ENCODE results near the gene CCDC63.

DNA sequence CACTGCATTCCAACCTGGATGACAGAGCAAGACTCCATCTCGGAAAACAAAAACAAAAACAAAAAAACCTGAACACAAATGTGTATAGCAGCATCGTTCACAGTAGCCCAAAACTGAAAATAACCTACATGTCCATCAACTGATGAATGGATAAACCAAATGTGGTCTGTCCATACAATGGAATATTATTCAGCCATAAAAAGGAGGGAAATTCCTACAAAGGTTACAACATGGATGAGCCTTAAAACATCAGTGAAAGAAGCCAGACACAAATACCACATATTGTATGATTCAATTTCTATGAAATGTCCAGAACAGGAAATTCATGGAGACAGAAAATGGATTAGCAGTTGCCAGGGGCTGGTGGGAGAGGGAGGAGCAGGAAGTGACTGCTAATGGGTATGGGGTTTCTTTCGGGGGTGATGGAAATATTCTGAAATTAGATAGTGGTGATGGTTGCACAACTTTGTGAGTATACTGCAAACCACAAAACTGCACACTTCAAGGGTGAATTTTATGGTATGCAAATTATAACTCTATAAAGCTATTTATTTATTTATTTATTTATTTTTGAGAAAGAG, 69.6 kb downstream of the CCDC63 start:
- TF ChIP-seq, protein P1, sequence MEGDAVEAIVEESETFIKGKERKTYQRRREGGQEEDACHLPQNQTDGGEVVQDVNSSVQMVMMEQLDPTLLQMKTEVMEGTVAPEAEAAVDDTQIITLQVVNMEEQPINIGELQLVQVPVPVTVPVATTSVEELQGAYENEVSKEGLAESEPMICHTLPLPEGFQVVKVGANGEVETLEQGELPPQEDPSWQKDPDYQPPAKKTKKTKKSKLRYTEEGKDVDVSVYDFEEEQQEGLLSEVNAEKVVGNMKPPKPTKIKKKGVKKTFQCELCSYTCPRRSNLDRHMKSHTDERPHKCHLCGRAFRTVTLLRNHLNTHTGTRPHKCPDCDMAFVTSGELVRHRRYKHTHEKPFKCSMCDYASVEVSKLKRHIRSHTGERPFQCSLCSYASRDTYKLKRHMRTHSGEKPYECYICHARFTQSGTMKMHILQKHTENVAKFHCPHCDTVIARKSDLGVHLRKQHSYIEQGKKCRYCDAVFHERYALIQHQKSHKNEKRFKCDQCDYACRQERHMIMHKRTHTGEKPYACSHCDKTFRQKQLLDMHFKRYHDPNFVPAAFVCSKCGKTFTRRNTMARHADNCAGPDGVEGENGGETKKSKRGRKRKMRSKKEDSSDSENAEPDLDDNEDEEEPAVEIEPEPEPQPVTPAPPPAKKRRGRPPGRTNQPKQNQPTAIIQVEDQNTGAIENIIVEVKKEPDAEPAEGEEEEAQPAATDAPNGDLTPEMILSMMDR (IDR thresholded peaks at IDR 0.05; ENCODE audit: insufficient read depth, low read length) = no peak
- TF ChIP-seq, protein P2, sequence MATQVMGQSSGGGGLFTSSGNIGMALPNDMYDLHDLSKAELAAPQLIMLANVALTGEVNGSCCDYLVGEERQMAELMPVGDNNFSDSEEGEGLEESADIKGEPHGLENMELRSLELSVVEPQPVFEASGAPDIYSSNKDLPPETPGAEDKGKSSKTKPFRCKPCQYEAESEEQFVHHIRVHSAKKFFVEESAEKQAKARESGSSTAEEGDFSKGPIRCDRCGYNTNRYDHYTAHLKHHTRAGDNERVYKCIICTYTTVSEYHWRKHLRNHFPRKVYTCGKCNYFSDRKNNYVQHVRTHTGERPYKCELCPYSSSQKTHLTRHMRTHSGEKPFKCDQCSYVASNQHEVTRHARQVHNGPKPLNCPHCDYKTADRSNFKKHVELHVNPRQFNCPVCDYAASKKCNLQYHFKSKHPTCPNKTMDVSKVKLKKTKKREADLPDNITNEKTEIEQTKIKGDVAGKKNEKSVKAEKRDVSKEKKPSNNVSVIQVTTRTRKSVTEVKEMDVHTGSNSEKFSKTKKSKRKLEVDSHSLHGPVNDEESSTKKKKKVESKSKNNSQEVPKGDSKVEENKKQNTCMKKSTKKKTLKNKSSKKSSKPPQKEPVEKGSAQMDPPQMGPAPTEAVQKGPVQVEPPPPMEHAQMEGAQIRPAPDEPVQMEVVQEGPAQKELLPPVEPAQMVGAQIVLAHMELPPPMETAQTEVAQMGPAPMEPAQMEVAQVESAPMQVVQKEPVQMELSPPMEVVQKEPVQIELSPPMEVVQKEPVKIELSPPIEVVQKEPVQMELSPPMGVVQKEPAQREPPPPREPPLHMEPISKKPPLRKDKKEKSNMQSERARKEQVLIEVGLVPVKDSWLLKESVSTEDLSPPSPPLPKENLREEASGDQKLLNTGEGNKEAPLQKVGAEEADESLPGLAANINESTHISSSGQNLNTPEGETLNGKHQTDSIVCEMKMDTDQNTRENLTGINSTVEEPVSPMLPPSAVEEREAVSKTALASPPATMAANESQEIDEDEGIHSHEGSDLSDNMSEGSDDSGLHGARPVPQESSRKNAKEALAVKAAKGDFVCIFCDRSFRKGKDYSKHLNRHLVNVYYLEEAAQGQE (IDR thresholded peaks at IDR 0.05; ENCODE audit: insufficient replicate concordance, low read depth) = no peak
- TF ChIP-seq SPI1 (IDR thresholded peaks at IDR 0.05; ENCODE audit: borderline replicate concordance, low read depth) (no peak), POLR2AphosphoS5 (IDR thresholded peaks at IDR 0.05; ENCODE audit: low read depth) (no peak)

Data from HL-60 (cell line).